GM10847 (cell line): Measurements from ENCODE around the gene GLRX.

ENCODE experiments used
- POLR2A ChIP-seq: IDR thresholded peaks from 2 replicates; pipeline ENCODE4 v1.6.1; 2011; ENCODE audit not compliant: insufficient read length; ENCODE audit errors: extremely low read depth

The GLRX gene, protein sequence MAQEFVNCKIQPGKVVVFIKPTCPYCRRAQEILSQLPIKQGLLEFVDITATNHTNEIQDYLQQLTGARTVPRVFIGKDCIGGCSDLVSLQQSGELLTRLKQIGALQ

DNA sequence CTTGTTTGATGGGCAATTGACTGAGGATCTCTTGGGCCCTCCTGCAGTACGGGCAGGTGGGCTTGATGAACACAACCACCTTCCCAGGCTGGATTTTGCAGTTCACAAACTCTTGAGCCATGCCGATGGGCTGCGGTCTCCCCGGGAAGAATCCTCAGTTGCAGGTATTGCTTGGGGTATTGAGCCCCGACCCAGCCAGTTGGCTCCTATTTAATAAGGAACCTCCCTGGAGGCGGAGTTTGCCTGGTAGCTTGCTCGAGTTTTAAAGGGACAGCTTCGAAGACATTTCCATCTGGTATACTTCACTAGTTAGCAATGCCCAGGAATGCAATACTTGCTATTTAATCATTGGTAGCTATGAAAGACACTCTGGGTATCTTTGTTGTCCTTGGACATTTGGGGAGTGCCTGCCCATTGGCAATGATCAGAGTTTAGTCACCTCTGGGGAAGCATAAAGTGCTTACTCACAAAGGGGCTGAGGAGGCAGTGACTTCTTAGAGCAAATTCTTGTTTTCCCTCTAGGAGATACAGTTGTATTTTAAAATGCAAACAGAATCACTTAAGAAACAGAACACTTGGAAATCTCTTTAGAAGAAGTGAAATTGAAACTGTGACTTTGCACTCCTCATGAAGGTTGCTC, at the start of gene GLRX:
Gene GLRX (minus strand): TSS at position 185 of the 640 bp plus-strand sequence. CDS start 64 bp downstream, at position 121.
- peak; percentile 77 for TF ChIP-seq POLR2A

DNA sequence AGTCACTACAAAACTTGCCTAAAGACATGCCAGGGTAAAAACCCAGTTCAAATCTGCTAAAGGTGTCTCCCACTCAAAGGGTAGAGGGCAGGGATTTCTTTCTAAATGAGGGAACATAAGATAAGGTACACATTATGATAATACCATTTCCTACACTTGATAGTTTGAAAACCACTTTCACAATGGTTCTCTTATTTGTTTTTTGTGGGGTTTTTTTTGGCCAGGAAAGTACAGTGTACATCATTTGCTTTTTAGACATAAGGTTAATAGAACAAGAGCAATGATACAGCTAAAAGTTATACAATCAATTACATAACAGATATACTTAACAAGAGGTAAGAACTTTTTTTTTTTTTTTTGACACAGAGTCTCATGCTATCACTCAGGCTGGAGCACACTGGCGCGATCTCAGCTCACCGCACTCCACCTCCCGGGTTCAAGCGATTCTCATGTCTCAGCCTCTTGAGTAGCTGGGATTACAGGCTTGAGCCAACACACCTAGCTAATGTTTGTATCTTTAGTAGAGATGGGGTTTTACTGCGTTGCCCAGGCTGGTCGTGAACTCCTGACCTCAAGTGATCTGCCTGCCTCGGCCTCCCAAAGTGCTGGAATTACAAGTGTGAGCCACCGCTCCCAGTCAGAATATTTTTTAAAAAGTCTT, 48.8 kb upstream of the GLRX start:
- no peak for TF ChIP-seq POLR2A

DNA sequence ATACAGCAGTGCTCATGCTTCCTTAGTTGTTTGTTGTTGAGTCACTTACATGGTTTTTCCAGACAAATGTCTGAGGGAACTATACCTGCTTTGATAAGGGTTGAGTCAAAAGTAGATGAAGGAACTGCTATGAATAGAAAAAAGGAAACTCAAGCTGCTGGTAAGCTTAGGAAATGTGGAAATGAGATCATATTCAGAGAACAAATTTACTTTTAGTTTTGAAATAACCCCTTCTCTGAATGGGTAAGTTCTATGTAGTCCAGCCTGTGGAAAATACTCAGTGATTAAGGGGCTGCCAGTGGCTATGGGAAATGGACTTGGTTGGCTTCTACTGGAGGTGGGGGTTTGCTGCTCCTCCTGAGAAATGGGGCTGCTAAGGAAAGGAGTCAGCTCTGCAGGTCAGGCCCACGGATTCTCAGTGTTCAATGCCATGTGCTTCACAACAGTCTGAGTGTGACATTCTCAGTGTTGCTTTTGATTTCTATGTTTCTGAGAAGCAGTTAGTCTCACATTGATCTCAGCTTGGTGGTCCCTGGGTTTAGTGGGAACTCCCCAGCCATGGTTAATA, 47.7 kb upstream of the GLRX start:
- TF ChIP-seq POLR2A = no peak

DNA sequence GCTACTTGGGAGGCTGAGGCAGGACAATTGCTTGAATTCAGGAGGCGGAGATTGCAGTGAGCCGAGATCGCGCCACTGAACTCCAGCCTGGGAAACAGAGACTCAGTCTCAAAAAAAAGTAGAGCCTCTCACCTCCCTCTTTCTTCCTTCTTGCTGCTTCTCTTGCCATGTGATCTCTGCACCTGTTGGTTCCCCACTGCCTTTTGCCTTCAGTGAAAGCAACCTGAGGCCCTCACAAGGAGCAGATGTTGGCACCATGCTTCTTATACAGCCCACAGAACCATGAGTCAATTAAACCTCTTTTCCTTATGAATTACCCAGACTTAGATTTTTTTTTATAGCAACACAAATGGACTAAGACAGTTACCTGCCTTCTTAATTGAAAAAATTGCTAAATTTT, 45.6 kb upstream of the GLRX start:
- TF ChIP-seq POLR2A = no peak

DNA sequence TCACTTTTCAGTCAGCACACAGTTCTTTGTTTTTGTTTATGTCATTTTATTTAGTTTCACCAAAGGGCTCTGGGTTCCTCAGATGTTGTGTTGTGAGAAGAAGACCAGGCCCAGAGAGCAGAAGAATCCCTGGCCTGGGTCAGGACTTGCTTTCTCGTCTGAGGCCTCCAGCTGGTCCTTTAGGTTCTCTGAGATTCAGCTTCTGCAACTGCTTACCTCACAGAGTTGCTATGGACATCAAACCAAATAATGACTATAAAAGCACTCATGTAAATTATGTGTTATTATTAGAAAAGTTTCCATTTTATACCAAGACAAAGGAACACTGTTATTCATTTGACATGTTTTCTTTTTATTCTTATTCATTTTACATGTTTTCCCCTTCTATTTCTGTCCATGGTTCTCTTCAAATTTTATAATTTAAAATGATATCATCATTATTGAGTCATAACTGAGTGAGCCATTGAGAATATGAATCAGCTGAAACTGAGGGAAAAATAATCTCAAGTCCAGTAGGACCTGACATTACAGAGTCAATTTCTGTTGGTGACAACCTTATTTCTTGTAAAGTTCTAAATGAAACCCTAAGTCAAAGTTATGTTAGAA, 44.0 kb upstream of the GLRX start:
- TF ChIP-seq POLR2A = no peak

DNA sequence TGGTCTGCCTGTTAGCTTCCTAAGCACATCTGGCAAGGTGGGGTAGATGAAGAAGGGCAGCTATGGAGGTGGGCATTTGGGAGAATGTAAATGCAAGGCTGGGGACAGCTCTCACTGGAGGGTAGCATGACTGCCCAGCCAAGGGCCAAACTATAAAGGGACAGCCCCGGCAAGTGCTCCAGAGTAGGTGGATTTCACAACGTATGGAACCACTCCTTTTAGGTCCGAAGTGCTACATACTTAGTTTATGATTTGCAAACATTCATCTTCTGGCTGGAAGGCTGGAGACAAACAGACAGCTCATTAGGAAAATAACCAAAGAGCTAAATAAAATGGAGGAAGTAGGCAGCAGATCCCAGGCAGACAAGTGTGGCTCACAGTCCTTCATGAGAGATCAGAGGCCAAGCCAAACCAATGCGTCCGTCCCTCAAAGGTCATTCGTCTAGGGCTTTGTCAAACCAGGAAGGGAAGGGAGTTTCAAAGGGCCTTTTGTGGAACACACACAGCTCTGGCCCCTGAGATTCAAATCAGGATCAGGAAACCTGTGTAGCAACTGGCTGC, 42.5 kb upstream of the GLRX start:
- TF ChIP-seq POLR2A = no peak

DNA sequence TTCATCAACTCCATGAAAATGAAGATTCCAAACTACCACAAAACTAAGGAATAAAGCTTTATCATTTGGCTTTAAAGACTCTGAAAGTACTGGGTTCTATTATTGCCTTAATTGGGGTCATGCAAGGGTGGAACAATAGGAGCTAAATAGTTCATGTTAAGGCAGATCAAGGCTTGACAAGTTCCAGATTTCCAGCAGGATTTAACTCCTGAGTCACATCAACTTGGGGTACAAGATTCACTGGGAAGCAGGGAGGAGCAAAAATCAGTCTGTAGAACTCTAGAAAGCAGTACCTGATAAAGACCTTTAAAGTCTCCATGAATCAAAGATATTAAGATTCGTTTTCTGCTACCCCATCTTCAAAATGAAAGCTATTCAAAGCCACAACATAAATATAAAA, 41.9 kb upstream of the GLRX start:
- TF ChIP-seq POLR2A = no peak

DNA sequence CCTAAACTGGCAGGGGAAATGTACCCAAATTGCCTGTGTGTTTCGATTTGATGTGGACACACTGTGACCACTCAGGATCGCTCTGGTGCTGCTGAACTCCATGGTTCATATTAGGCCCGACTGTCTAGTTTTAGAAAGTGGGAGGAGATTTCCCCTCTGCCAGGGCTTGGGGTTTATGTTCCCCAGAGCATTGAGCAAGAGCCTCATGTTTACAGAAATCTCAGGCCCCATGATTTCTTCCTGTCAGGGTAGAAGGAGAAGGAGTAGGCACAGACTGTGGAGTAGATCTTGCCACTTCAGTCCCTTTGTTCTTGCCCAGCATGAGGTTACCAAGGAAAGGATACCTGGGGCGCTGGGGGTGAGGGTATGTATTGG, 40.8 kb upstream of the GLRX start:
- no peak for TF ChIP-seq POLR2A

DNA sequence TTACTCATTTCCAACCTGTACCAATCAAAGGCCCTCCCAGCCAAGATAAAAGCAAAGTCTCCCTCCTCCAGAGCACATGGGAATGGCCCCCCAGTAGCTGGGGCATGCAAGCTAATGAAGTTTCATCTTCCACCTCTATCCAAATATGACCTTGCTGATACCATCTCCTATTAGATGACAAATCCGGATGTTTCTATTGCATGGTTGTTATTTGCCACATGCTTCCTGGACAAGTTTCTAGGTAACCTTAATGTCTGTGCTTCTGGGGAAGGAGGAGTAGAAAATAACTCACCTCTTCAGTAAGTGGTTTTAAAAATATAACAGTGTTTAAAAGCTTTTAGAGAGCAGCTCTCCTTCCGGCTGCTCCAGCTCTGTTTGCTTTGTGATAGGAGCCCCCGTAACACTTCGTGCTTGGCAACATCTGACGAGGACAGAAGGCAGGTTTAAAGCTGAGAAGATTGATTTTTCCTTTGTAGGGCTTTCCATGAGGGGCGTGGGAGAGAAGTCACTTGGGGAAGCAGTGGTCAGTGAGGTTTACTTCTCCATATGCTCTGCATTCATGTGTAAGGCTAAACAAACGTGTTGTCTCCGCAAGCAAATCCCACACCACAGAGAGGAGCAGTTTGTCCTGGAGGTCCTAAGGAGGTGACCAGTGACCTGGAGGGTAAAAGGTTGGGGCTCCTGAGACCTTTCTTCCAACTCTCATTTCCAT, 40.3 kb upstream of the GLRX start:
- no peak for TF ChIP-seq POLR2A

DNA sequence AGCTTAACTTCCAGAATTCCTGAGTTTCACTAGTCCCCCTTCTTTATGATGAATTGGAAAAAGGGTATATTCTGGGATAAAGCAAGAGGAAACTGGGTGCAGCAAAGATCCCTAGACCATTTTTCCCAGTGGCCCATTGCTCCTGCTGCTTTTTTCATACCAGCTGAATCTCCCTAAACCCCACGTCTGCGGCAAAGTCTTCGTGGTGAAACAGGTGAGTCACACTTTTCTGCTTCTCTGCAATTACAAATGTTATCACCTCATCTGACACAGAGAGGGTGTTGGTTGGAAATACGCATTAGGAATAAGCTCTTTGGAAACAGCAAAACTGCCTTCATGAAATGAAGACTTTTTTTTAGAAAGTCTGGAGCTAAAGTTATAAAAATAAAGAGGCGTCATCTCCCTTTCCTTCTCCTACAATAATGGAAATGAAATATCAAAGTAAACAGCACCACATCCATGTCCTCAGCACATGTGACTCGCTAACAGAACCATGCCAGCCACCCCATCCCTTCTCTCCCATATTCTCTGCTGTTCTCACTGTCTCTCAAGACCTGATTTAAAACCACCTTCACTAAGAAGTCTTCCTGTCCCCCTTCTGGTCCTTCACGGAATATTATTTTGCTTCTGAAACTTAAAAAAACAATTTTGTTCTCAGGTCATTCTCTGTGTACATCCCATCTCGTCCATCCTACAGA, 39.5 kb upstream of the GLRX start:
- no peak for TF ChIP-seq POLR2A

DNA sequence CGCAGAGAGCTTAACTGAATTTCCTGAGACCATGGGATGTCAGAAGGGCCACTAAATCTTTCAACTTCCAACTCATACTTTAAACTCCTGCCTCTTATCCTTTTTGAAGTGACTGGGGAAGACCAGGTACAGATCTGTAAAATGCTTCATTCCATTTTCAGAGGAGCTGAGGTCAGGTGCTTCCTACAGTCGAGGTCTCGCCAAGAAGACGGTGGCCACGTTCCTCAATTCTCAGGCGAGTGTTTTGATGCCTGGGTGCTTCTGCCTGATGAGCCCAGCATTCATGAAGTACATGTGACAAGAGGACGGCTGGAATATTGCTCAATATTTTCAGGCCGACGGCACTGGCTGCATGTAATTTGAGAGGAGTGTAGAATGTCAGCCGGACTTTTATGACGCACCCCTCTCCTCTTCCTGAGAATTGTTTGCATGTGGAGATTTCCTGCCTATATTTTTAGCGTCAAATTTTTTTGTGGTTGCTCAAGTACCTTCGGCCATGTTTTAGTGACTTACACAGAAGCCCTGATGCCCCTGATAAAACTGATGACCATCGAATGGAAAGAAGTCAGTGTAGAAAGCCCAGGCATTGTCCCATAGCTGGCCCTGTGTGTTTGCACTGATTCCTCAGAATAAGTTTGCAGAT, 38.8 kb upstream of the GLRX start:
- no peak for TF ChIP-seq POLR2A

DNA sequence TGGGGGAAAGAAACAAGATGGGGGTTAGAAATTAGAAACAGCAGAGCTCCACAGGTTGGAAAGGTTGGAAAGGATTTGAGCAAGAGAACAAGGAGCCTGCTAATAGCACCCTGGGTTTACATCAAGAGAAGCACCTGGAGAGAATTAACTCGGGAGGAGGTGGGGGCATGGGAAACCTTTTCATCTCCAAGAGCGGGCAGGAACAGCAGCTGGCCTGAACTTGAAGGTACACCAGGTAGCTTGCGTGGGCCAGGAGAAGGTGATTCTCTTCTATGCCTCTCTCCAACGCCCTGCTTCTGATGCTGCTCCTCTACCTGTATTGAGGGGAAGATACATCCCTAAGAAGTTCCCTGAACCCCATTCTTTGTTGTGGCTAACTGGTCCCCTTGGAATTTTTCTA, 37.1 kb upstream of the GLRX start:
- no peak for TF ChIP-seq POLR2A

DNA sequence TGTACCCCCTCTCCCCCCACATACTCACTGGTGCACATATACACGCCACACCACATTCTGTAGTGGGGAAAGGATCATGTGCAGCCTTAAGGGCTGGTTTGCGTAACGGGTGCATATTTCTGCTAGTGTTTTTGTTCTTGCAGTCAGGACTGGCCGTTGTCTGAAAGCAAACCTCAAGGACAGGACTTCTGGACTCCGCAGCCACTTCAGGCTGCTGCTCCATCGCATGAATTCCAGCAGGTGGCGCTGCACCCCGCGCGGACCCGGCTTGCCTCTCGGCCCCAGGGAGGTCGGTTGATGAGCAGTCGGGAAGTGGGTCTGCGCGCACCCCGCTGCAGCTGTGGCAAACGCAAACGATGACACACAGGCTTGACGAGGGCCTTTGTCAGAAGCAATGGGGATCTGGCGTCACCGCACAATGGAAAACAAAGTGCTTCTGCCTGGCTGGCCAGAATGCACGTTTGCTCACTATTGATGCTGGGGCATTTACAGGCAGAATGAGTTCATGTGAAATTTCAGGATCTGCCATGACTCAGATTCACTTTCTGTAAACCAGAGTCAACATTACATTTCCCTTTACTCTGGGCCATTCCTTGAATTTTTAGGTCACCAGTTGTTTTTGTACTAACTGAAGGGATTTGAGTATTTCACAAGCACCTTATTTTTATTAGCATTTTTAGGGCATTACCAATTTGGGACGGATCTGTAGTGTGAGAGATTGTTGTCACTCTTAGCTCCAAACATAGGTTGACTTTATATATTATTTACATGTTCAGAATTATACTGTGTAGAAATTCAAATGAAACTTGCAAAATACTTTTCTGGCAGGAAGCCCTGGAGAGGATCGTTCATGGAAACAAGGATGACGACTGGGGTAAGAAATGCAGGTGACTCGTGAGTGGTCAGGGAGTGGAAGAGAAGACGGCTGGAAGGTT, 36.4 kb upstream of the GLRX start:
- TF ChIP-seq POLR2A = no peak

DNA sequence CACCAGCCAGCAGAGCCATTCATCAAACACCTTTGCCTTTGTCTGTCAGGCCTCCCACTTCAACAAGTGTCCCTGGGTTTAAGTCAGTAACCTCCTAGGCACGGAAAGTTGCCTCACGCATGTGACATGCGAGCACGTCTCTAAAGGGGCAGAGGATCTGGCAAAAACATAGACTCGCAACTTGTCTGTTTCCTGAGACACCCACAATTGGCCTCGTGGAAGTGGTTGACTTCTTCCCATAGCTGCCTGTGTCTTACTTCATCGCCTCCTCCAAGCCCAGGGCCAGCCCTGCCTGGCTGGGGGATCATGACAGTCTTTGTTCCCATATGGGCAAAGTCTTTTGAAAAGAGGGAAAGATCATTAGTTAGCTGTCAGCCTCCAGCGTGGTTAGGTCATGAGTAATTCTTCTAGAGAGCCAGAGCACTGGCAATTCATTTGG, 35.5 kb upstream of the GLRX start:
- no peak for TF ChIP-seq POLR2A
